HepG2 (cell line): ENCODE measurements around the gene FETUB. TPM values are rescaled to one million over a fixed set of nuclear protein-coding genes. Genes with fewer than 3 reads are reported as not detected.

Experiments used
- AGO1 ChIP-seq: fragments of 200-400 bp; formaldehyde crosslinking; IDR thresholded peaks from 2 replicates; pipeline ENCODE4 v1.6.1; 2017; ENCODE audit warnings: mild to moderate bottlenecking, low read depth, low read length, moderate library complexity; ENCODE audit not compliant: poor library complexity, severe bottlenecking
- ATM ChIP-seq: fragments of 450-650 bp; IDR thresholded peaks from 2 replicates; pipeline ENCODE4 v1.7.1; 2017; ENCODE audit warnings: mild to moderate bottlenecking, borderline replicate concordance
- CREB3 ChIP-seq: sonication (generic); formaldehyde crosslinking; IDR thresholded peaks from 2 replicates; pipeline ENCODE4 v1.5.0; 2020; ENCODE audit warnings: missing genetic modification reagents
- DNMT3B ChIP-seq: conservative IDR thresholded peaks from 2 replicates; pipeline ENCODE4 v1.6.1; 2016; ENCODE audit warnings: missing biosample characterization, control low read depth
- ESRRA ChIP-seq: sonication (generic); formaldehyde crosslinking; IDR thresholded peaks from 2 replicates; pipeline ENCODE4 v1.5.1; 2020; ENCODE audit warnings: mild to moderate bottlenecking, low read depth, missing genetic modification reagents
- GABPA ChIP-seq, 2 experiments: IDR thresholded peaks; 2 replicates each; pipeline ENCODE4 v1.6.1; 2011 to 2016; ENCODE audit warnings: low read depth in 2 of 2, low read length in 1 of 2, missing biosample characterization in 1 of 2, missing genetic modification characterization in 1 of 2
- HES4 ChIP-seq: sonication (generic); formaldehyde crosslinking; IDR thresholded peaks from 2 replicates; pipeline ENCODE4 v1.9.0; 2021; ENCODE audit warnings: mild to moderate bottlenecking, missing genetic modification reagents, borderline replicate concordance
- HNF1B ChIP-seq: sonication (generic); formaldehyde crosslinking; IDR thresholded peaks from 2 replicates; pipeline ENCODE4 v1.5.1; 2020; ENCODE audit warnings: mild to moderate bottlenecking, moderate library complexity, missing genetic modification reagents
- KDM5A ChIP-seq: fragments of 200-600 bp; sonication (generic); IDR thresholded peaks from 2 replicates; pipeline ENCODE4 v1.7.0; 2018; ENCODE audit warnings: antibody characterized with exemption, mild to moderate bottlenecking, low read length, borderline replicate concordance
- NFE2 ChIP-seq: sonication (generic); formaldehyde crosslinking; IDR thresholded peaks from 2 replicates; pipeline ENCODE4 v1.4.0; 2020; ENCODE audit warnings: missing genetic modification reagents
- NFRKB ChIP-seq: fragments of 450-650 bp; IDR thresholded peaks from 2 replicates; pipeline ENCODE4 v1.6.1; 2017
- PAF1 ChIP-seq: IDR thresholded peaks from 2 replicates; pipeline ENCODE4 v1.6.1; 2016; ENCODE audit warnings: missing genetic modification reagents, missing compliant biosample characterization
- POGZ ChIP-seq: sonication (generic); formaldehyde crosslinking; IDR thresholded peaks from 2 replicates; pipeline ENCODE4 v1.4.0; 2020; ENCODE audit warnings: mild to moderate bottlenecking, missing genetic modification reagents
- POLR2G ChIP-seq: fragments of 200-400 bp; formaldehyde crosslinking; IDR thresholded peaks from 2 replicates; pipeline ENCODE4 v1.6.1; 2018; ENCODE audit warnings: mild to moderate bottlenecking, low read depth, low read length, moderate library complexity
- RNF2 ChIP-seq: fragments of 450-650 bp; conservative IDR thresholded peaks from 2 replicates; pipeline ENCODE4 v1.6.1; 2016; ENCODE audit warnings: low read depth
- ZBTB43 ChIP-seq: sonication (generic); formaldehyde crosslinking; conservative IDR thresholded peaks from 2 replicates; pipeline ENCODE4 v1.4.0; 2020; ENCODE audit warnings: missing genetic modification reagents
- ZFP36 ChIP-seq: fragments of 150-350 bp; IDR thresholded peaks from 2 replicates; pipeline ENCODE4 v1.6.1; 2018; ENCODE audit warnings: borderline replicate concordance, low read length, low read depth; ENCODE audit not compliant: partially characterized antibody
- ZMYM4 ChIP-seq: sonication (generic); formaldehyde crosslinking; IDR thresholded peaks from 2 replicates; pipeline ENCODE4 v1.8.1; 2023; ENCODE audit warnings: mild to moderate bottlenecking, missing genetic modification reagents
- ZNF101 ChIP-seq: sonication (generic); formaldehyde crosslinking; IDR thresholded peaks from 2 replicates; pipeline ENCODE4 v1.4.0; 2020; ENCODE audit warnings: mild to moderate bottlenecking, low read depth, missing genetic modification reagents, borderline replicate concordance
- ZNF33B ChIP-seq: sonication (generic); formaldehyde crosslinking; IDR thresholded peaks from 2 replicates; pipeline ENCODE4 v1.5.1; 2020; ENCODE audit warnings: mild to moderate bottlenecking, missing genetic modification reagents
- ZNF513 ChIP-seq: sonication (generic); formaldehyde crosslinking; conservative IDR thresholded peaks from 2 replicates; pipeline ENCODE4 v1.5.0; 2020; ENCODE audit warnings: missing genetic modification reagents
- ZNF572 ChIP-seq: sonication (generic); formaldehyde crosslinking; IDR thresholded peaks from 2 replicates; pipeline ENCODE4 v1.5.1; 2020; ENCODE audit warnings: mild to moderate bottlenecking, missing genetic modification reagents
- ZNF776 ChIP-seq: sonication (generic); formaldehyde crosslinking; IDR thresholded peaks from 2 replicates; pipeline ENCODE4 v1.4.0; 2020; ENCODE audit warnings: mild to moderate bottlenecking, missing genetic modification reagents
- ZXDC ChIP-seq: sonication (generic); formaldehyde crosslinking; IDR thresholded peaks from 2 replicates; pipeline ENCODE4 v1.5.0; 2020; ENCODE audit warnings: mild to moderate bottlenecking, missing genetic modification reagents
- polyA plus RNA-seq, 8 experiments: library from polyadenylated mRNA; depleted of rRNA in 3 of 8; stranded (reverse) in 7 of 8; unstranded in 1 of 8; fragments of >200 nt; fragmentation: Illumina TruSeq in 4 of 8; extraction: Trizol in 4 of 8; gene quantifications; 2 replicates each; pipeline versions ENCODE4 v1.2.1 to v1.2.3, GENCODE V29; 2011 to 2016; ENCODE audit warnings: low read depth in 4 of 8, missing spikeins in 1 of 8, mixed read lengths in 1 of 8; ENCODE audit not compliant: insufficient read depth in 1 of 8
- total RNA-seq, 5 experiments: library from RNA; depleted of rRNA; stranded (reverse); fragments of >200 nt; fragmentation: Illumina TruSeq; extraction: Trizol; gene quantifications; 2 replicates each; pipeline ENCODE4 v1.2.3, GENCODE V29; 2016; ENCODE audit warnings: low read depth in 1 of 5

Gene FETUB
- total and polyA plus RNA-seq, 2 of the 13 experiments (the other 11 are each of a cell fraction or from before 2014, with no cell fraction given), result 2.1 to 4.4 TPM

GRCh38 chr3:186594591-186595113 is 45.5 kb upstream of the FETUB start (continued):
- TF ChIP-seq RNF2 (no peak), NFE2 (no peak), CREB3 (CRISPR knock-in tag) (no peak), HES4 (CRISPR knock-in tag) (no peak), ATM (no peak), DNMT3B (CRISPR knock-in tag) (no peak), POLR2G (peak; percentile 58; the same call in 1 of the 2 replicates), ZNF776 (CRISPR knock-in tag) (no peak), HNF1B (CRISPR knock-in tag) (peak; percentile 51), ZMYM4 (CRISPR knock-in tag) (no peak), KDM5A (no peak), ZNF572 (CRISPR knock-in tag) (no peak), AGO1 (no peak), ZNF513 (CRISPR knock-in tag) (no peak), GABPA (IDR thresholded peaks at IDR 0.05; ENCODE audit: low read depth, low read length) (no peak), GABPA (CRISPR knock-in tag; IDR thresholded peaks at IDR 0.05; ENCODE audit: low read depth) (no peak), POGZ (CRISPR knock-in tag) (no peak), ZBTB43 (CRISPR knock-in tag) (no peak), ESRRA (CRISPR knock-in tag) (no peak), ZNF101 (no peak), ZFP36 (no peak), ZNF33B (no peak), ZXDC (CRISPR knock-in tag) (no peak), NFRKB (no peak), PAF1 (CRISPR knock-in tag) (no peak)
